ENCODE measurements around the gene MCEE.

MCEE gene

GRCh38 chr2:71103809-71104208 lies 26.2 kb downstream of the MCEE start:
- Histone ChIP-seq H2AFZ (ENCODE audit: low read length) (no peak overlapping the region), H3F3A (ENCODE audit: insufficient read depth, low read length) (no peaks in the 10 kb centered on the region), H4K20me1 (ENCODE audit: insufficient read depth, low read length) (no peaks in the 10 kb centered on the region), H3K4me3 (ENCODE audit: low read depth, low read length, poor library complexity, severe bottlenecking) (no peak overlapping the region), H3K27me3 (ENCODE audit: insufficient read depth, low read length) (no peaks in the 10 kb centered on the region), H3K79me2 (ENCODE audit: insufficient read depth, low read length) (no peaks in the 10 kb centered on the region), H3K4me2 (ENCODE audit: low read length) (no peak overlapping the region), H3K9me3 (ENCODE audit: low read length) (peaks cover 2% of the 10 kb centered on the region; the same call in 1 of the 2 replicates), H3K36me3 (ENCODE audit: insufficient read depth, low read length) (peaks cover 5% of the 10 kb centered on the region), H3K4me1 (ENCODE audit: insufficient read depth, low read length, severe bottlenecking) (no peaks in the 10 kb centered on the region), H3K9me2 (ENCODE audit: low read depth, low read length) (no peaks in the 10 kb centered on the region), H3K9ac (ENCODE audit: low read length) (no peak overlapping the region), H3K27ac (ENCODE audit: low read depth, low read length, poor library complexity, severe bottlenecking) (no peak overlapping the region)
- TF ChIP-seq CTCF (IDR thresholded peaks at IDR 0.05; ENCODE audit: low read length) (no peak), EZH2 (IDR thresholded peaks at IDR 0.05; ENCODE audit: borderline replicate concordance, low read length) (no peak)

- TF ChIP-seq EZH2 (IDR thresholded peaks at IDR 0.05; ENCODE audit: borderline replicate concordance, low read length): no peak
- TF ChIP-seq CTCF (IDR thresholded peaks at IDR 0.05; ENCODE audit: low read length): no peak
- Histone ChIP-seq H3K4me2 (ENCODE audit: low read length) (no peak overlapping the region), H3K27ac (ENCODE audit: low read depth, low read length, poor library complexity, severe bottlenecking) (no peak overlapping the region), H3K36me3 (ENCODE audit: insufficient read depth, low read length) (no peaks in the 10 kb centered on the region; the same call in 1 of the 2 replicates), H3K27me3 (ENCODE audit: insufficient read depth, low read length) (no peaks in the 10 kb centered on the region), H3K9ac (ENCODE audit: low read length) (no peak overlapping the region), H3K4me3 (ENCODE audit: low read depth, low read length, poor library complexity, severe bottlenecking) (no peak overlapping the region), H3F3A (ENCODE audit: insufficient read depth, low read length) (no peaks in the 10 kb centered on the region), H3K9me2 (ENCODE audit: low read depth, low read length) (no peaks in the 10 kb centered on the region), H3K4me1 (ENCODE audit: insufficient read depth, low read length, severe bottlenecking) (no peaks in the 10 kb centered on the region), H4K20me1 (ENCODE audit: insufficient read depth, low read length) (no peaks in the 10 kb centered on the region), H3K9me3 (ENCODE audit: low read length) (peaks cover 2% of the 10 kb centered on the region; the same call in 1 of the 2 replicates), H3K79me2 (ENCODE audit: insufficient read depth, low read length) (no peaks in the 10 kb centered on the region), H2AFZ (ENCODE audit: low read length) (no peak overlapping the region)
Observed at GRCh38 chr2:71102981-71103681, 26.9 kb downstream of the MCEE start.

- TF ChIP-seq EZH2 (IDR thresholded peaks at IDR 0.05; ENCODE audit: borderline replicate concordance, low read length): no peak
- TF ChIP-seq CTCF (IDR thresholded peaks at IDR 0.05; ENCODE audit: low read length): no peak
- Histone ChIP-seq H3K9ac (ENCODE audit: low read length) (no peak overlapping the region), H3K36me3 (ENCODE audit: insufficient read depth, low read length) (no peaks in the 10 kb centered on the region; the same call in 1 of the 2 replicates), H3K79me2 (ENCODE audit: insufficient read depth, low read length) (no peaks in the 10 kb centered on the region), H3K4me1 (ENCODE audit: insufficient read depth, low read length, severe bottlenecking) (no peaks in the 10 kb centered on the region), H4K20me1 (ENCODE audit: insufficient read depth, low read length) (no peaks in the 10 kb centered on the region), H2AFZ (ENCODE audit: low read length) (no peak overlapping the region), H3K27me3 (ENCODE audit: insufficient read depth, low read length) (no peaks in the 10 kb centered on the region), H3F3A (ENCODE audit: insufficient read depth, low read length) (no peaks in the 10 kb centered on the region), H3K27ac (ENCODE audit: low read depth, low read length, poor library complexity, severe bottlenecking) (no peak overlapping the region), H3K9me2 (ENCODE audit: low read depth, low read length) (no peaks in the 10 kb centered on the region), H3K4me2 (ENCODE audit: low read length) (no peak overlapping the region), H3K4me3 (ENCODE audit: low read depth, low read length, poor library complexity, severe bottlenecking) (no peak overlapping the region), H3K9me3 (ENCODE audit: low read length) (peaks cover 2% of the 10 kb centered on the region; the same call in 1 of the 2 replicates)
Observed at GRCh38 chr2:71101656-71102055, 28.4 kb downstream of the MCEE start.

Data from OCI-LY1 (cell line).